A549 treated with AZD9567 at 1 μM for 4 hours (cell line): ENCODE measurements around the gene DRD5. TPM values are rescaled to one million over a fixed set of nuclear protein-coding genes. Genes with fewer than 3 reads are reported as not detected.

Experiments
- total RNA-seq: library from RNA; stranded (reverse); fragments of 200-300 nt; extraction: Qiagen RNA extraction; gene quantifications from 5 replicates; pipeline ENCODE4 v1.2.3, GENCODE V29; 2022; ENCODE audit not compliant: insufficient read depth

DRD5 gene
- not detected in 5 replicates for total RNA-seq

GRCh38 chr4:9781343-9782135, at the start of gene DRD5:
TSS of gene DRD5 (plus strand) at chr4:9781634. CDS start at chr4:9782030, 396 bp downstream.

Other genes starting within 250 kb of the DRD5 start
- 0.36 to 0.66 TPM (median 0.52 TPM) in 4 of 5 replicates, not detected in the other for gene SLC2A9, start 239.9 kb downstream of the DRD5 start, total RNA-seq